Measurements from ENCODE around the gene FAM53B. TPM values are rescaled to one million over a fixed set of nuclear protein-coding genes. Genes with fewer than 3 reads are reported as not detected.

Gene FAM53B
- total RNA-seq, 1 donor from 2014 or later = 18.5 TPM

- DNase-seq (ENCODE audit: low spot score) = no peak
- intact Hi-C loops (cut with DNase I) = loop anchor here (5.0 kb wide), 2 partner anchors 40 to 55 kb away; partner anchors contain the start of gene FAM53B
Measured at GRCh38 chr10:124701881-124702656, 42.1 kb downstream of the FAM53B start.

DNA sequence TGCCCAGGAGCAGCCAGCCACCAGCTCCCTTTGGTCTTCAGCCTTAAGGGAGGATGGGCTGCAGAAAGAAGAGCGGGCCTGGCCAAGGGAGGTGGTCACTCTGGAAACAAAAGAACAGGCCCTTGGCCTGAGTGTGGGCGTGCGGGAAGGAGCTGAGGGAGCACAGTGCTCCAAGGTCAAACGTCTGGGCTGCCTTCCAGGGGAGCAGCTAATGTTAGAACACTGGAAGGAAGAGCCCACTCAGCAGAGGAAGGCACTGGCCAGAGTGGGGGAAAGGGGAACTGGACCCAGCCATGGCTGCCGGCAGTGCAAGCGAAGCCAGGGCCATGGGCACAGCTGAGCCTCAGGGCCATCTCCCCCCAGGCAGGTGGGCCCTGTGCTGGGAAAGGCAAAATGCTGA is 42.7 kb downstream of the FAM53B start:
- intact Hi-C loops (cut with DNase I) = loop anchor here (5.0 kb wide), 2 partner anchors 41 to 54 kb away; partner anchors contain the start of gene FAM53B
- peak; percentile 96 for DNase-seq (ENCODE audit: low spot score)

DNA sequence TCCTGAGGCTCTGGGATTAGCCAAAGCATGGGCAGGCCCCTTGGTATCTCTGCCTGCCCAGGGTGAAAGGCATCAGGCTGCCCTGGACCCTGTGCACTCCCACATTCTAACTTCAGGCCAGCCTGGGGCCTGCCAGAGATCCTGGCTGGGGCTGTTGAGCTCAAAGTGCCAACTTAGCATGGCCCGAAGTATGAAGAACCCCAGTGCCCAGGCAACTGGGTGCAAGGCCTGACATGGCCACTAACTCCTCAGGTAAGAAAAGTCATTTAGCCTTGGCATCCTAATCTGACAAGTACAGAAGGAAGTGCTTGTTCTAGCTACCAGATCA is 43.2 kb downstream of the FAM53B start:
- DNase-seq (ENCODE audit: low spot score) = no peak
- intact Hi-C loops (cut with DNase I) = loop anchor here (5.0 kb wide), 2 partner anchors 41 to 54 kb away; partner anchors contain the start of gene FAM53B

DNA sequence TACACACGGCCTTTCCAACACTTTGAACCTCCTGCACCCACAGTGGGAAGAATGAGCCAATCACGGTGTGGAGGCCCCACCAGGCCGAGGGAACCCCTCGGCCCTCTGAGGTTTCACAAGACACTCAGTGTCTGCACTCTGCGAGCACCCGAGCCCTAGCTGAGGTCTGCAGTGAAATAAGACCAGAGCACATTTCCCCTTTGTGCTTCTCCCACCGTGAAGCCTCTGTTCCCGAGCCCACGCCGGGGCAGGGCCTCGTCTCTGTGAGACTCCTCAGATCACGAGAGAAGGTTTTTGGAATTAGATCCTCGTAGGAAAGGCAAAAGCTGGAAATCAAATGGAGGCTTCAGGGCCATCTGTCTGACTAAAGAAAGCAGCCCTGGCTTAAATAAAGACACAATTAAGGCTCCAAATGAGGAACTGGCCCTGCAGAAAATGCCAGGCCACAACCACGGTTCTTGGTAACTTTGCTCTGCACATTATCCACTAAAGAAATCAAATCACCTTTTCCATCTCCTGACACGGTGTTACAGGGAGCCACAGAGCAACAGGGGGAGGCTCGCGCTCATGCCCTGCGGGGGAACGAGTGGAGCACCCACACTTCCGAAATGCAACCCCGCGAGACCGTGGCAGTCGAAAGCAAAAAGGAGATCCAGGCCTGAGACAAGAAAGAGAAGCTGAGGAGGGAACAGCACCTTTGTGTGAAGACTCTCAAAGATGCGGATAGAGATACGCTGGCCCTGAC is 43.7 kb downstream of the FAM53B start:
- intact Hi-C loops (cut with DNase I) = loop anchor here (5.0 kb wide), 2 partner anchors 42 to 53 kb away; partner anchors contain the start of gene FAM53B
- no peak for DNase-seq (ENCODE audit: low spot score)

- no peak for DNase-seq (ENCODE audit: low spot score)
- intact Hi-C loops (cut with DNase I) = loop anchor here (5.0 kb wide), 2 partner anchors 43 to 52 kb away; partner anchors contain the start of gene FAM53B
Measured at GRCh38 chr10:124699471-124700292, 44.5 kb downstream of the FAM53B start.

- intact Hi-C loops (cut with DNase I) = no loop called here
- DNase-seq (ENCODE audit: low spot score) = no peak
Measured at GRCh38 chr10:124698545-124699469, 45.4 kb downstream of the FAM53B start.

DNA sequence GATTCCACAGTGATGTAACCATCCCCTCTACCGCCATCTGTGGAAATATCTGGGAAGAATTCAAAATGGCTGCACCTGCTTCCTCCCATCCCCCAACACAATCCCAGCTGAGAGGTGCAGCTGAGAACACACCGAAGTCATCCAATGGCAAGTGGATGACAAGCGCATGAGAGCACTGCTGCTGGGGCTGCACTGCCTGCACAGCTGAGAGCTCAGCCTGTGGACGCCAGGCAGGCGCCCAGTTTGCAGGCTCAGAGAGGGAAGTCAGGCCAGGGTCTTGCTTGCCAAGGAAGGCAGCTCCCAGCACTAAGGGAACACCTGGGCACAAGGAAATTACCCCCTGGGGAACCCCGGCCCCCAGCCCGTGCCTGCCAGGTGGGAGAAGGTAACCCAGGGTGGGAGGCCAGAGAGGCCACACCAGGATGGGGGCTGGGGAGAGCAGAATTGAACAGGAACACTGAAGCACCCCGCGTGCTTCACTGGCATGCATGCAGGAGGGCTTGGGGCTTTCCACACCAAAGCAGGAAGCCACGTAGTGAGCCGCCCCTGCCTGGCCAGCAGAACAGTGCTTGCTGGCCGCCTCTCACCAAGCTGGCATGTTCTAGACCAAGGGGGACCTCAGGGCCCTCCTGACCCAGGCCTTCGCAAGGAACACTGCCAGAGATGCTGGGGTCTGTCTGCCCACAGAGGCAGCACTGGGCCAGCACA is 46.2 kb downstream of the FAM53B start:
- no peak for DNase-seq (ENCODE audit: low spot score)
- intact Hi-C loops (cut with DNase I) = no loop called here

- no peak for DNase-seq (ENCODE audit: low spot score)
- intact Hi-C loops (cut with DNase I) = no loop called here
Measured at GRCh38 chr10:124697443-124697836, 46.7 kb downstream of the FAM53B start.

GRCh38 chr10:124696446-124697392 is 47.5 kb downstream of the FAM53B start:
- intact Hi-C loops (cut with DNase I) = no loop called here
- no peak for DNase-seq (ENCODE audit: low spot score)

DNA sequence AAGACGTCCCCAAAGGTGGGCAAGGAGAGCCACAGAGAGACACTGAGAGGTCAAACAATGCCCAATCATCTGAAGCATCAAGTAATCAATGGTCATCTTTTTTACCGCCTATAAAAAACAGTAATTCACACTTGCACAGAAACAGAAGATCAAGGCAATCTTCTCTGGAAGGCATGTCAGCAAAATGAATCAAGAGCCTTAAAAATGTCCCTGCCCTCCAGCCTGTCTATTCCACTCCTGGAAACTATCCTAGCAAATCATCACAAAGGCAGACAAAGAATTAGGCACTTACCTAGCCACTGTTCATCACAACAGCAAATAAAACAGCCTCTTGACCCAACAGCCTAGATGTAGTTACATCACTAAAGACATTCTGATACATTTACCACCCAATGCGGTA is 48.9 kb downstream of the FAM53B start:
- intact Hi-C loops (cut with DNase I) = no loop called here

GRCh38 chr10:124694481-124695220 is 49.5 kb downstream of the FAM53B start:
- no peak for DNase-seq (ENCODE audit: low spot score)

More for the DNA sequence above, 48.9 kb downstream of the FAM53B start:
- DNase-seq (ENCODE audit: low spot score) = no peak

GRCh38 chr10:124693801-124694416 is 50.3 kb downstream of the FAM53B start:
- DNase-seq (ENCODE audit: low spot score) = no peak
- intact Hi-C loops (cut with DNase I) = no loop called here

More at GRCh38 chr10:124694481-124695220, 49.5 kb downstream of the FAM53B start:
- intact Hi-C loops (cut with DNase I) = no loop called here

DNA sequence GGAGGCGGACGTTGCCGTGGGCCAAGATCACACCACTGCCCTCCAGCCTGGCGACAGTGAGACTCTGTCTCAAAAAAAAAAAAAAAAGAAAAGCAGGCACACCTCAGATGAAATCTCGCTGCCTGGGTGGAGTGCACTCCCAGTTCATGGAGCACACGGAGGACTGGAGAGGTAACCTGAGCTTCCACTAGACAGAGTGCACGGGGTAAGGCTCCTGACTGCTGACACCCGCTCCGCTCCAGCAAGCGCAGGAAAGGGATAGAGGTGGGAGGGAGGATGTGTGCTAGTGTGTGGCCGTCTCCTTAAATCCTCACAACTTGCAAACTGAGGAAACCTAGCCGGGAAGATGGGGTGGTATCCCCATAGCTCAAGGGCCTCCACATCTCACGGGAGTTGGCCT is 50.8 kb downstream of the FAM53B start:
- DNase-seq (ENCODE audit: low spot score) = no peak
- intact Hi-C loops (cut with DNase I) = no loop called here

DNA sequence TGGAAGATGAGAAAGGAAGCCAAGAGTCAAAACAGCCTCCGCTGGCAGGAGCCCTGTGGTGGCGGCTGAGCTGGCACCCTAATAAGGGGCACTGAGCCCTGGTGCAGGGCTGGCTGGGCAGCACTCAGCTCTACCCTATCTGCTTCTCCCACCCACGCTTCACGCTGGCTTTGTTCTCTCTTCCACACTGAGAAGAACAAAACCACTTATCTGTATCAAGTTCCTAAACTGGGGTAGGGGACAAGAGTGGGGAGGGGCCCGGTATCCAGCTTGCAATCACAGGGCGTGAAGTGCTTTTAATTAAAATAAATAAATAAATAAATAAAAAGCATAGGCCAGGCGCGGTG is 52.1 kb downstream of the FAM53B start:
- intact Hi-C loops (cut with DNase I) = no loop called here
- DNase-seq (ENCODE audit: low spot score) = no peak

DNA sequence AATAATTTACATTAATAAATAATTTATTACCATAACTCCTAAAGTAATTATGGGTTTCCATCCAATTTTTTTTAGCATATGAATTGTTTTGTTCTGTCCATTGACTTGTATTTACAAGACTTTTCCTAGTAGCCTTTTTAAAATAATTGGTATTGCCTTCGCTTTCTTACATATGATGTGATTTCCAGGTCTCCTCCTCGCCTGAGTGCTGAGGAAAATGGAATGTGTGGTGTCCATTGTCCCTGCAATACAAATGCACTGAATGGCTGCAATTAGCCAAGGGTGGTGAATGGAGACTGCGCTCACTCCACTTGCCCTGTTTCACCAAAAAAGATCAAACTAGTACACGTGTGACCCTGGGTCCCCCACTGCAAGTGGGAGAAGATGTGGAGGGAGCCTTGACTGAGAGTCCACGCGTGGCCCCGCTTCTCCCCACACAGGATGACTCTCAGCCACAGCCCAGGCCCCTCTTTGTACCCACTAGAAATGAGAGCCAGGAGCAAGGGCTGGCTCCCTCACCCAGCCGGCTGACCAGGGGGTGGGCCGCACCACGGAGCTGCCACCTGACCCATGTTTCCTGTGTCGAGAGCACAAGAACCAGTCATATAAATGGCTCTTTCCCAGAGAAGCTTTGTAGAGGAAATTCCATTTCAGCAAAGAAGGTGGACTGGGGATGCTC is 52.6 kb downstream of the FAM53B start:
- intact Hi-C loops (cut with DNase I) = no loop called here
- no peak for DNase-seq (ENCODE audit: low spot score)

GRCh38 chr10:124691002-124691401 is 53.2 kb downstream of the FAM53B start:
- no peak for DNase-seq (ENCODE audit: low spot score)
- intact Hi-C loops (cut with DNase I) = no loop called here

All from cardiac septum (tissue), 1 donor.